ENCODE results near the gene HMOX2.
A peak's percentile ranks its signal among the peaks of the same experiment; 100 is the strongest.

HMOX2 gene

DNA sequence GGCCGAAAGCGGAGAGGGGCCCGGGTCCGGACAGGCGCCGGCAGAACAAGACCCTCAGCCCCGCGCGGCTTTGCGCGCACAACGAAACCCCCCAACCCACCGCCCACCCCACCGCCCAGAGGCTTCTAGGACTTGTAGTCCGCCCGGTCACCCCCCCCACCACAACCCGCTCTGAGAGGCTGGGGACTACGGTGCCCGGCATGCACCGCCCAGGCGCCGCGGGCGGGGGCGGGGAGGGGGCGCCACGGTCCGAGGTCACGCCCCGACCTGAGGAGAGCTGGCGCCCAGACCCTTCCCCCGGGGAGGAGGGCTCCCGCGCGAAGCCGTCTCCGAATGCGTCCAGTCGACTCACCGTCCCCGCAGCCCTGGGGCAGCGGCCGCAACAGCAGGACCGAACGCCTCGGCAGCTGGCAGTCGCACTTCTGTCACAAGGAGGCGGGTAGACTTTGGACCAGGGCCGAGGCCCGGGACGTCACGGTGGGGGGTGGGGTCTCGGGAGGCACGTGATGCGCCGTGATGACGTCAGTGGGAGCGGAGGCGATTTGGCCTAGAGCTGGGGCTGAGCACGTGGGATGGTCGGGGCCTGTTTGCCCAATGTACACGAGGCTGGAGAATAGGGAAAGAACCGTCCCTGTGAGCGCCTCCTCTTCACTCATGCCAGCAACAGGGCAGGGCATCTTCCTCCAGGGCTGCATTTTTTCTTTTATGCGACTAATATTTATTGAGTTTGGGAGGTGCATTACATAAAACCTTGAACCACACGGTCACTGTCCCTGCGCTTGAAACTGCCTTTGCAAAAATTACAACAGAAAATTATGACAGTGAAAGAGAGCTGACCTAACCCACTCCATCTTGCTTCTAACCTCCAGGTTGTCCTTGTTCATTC lies 62.4 kb downstream of the HMOX2 start, which contains the start of gene CDIP1:
Gene CDIP1, minus strand, starts transcription at position 424 of the 886 bp plus-strand sequence. CDS start 24,643 bp downstream, outside the sequence.
- H4K20me1 ChIP-seq (ENCODE audit: insufficient read depth, low read length) = no peaks in the 10 kb centered on the region
- no peak within 1 kb of the TSS for H2AFZ ChIP-seq (ENCODE audit: low read depth, low read length)
- DNase-seq = no peak
- H3K27me3 ChIP-seq (ENCODE audit: insufficient read depth, low read length, poor library complexity) = peaks cover 5% of the 10 kb centered on the region
- H3K79me2 ChIP-seq (ENCODE audit: insufficient read depth, low read length) = no peaks in the 10 kb centered on the region
- no peaks in the 10 kb centered on the region for H3K9me3 ChIP-seq (ENCODE audit: insufficient read depth, low read length, severe bottlenecking)
- H3K27ac ChIP-seq (ENCODE audit: low read length) = no peak within 1 kb of the TSS
- no peak within 1 kb of the TSS for H3K4me3 ChIP-seq (ENCODE audit: low read depth in 1 of 2, low read length in 2 of 2)
- no peak within 1 kb of the TSS for H3K9ac ChIP-seq (ENCODE audit: low read depth, low read length)
- TF ChIP-seq, protein P1, sequence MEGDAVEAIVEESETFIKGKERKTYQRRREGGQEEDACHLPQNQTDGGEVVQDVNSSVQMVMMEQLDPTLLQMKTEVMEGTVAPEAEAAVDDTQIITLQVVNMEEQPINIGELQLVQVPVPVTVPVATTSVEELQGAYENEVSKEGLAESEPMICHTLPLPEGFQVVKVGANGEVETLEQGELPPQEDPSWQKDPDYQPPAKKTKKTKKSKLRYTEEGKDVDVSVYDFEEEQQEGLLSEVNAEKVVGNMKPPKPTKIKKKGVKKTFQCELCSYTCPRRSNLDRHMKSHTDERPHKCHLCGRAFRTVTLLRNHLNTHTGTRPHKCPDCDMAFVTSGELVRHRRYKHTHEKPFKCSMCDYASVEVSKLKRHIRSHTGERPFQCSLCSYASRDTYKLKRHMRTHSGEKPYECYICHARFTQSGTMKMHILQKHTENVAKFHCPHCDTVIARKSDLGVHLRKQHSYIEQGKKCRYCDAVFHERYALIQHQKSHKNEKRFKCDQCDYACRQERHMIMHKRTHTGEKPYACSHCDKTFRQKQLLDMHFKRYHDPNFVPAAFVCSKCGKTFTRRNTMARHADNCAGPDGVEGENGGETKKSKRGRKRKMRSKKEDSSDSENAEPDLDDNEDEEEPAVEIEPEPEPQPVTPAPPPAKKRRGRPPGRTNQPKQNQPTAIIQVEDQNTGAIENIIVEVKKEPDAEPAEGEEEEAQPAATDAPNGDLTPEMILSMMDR (IDR thresholded peaks at IDR 0.05; ENCODE audit: borderline replicate concordance, extremely low read depth, low read length, poor library complexity, severe bottlenecking) = no peak
- no peak for TF ChIP-seq EZH2 (IDR thresholded peaks at IDR 0.05; ENCODE audit: borderline replicate concordance, low read depth, low read length, severe bottlenecking)
- ATAC-seq (ENCODE audit: insufficient read depth, low read depth) = no peak
- H3K4me1 ChIP-seq (ENCODE audit: insufficient read depth, low read length) = no peaks in the 10 kb centered on the region
- H3K36me3 ChIP-seq (ENCODE audit: insufficient read depth, low read length) = no peaks in the 10 kb centered on the region
- no peak within 1 kb of the TSS for H3K4me2 ChIP-seq (ENCODE audit: insufficient read depth, low read length)

DNA sequence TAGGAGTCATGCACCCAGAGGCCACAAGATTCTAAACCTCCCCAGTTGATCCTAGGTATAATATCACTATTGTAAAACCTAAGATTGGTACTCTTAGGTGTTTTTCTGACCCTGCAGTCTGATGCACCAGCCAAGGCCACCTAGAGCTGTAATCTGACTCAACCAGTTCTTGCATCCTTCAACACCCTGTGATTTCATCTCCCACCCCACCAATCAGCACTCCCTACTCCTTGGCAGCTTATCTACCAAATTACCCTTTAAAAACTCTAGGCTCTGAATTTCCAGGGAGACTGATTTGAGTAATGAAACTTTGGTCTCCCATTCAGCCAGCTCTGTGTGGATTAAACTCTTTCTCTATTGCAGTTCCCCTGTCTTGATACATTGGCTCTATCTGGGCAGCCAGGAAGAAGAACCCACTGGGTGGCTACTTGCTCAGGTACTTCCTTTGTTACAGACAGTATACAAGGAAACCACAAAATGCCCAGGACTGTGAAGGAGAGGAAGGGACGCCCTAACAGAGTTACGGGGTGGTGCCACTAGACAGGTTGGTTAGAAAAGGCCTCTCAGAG lies 63.6 kb downstream of the HMOX2 start:
- Histone ChIP-seq H3K4me1 (ENCODE audit: insufficient read depth, low read length) (no peaks in the 10 kb centered on the region), H3K4me2 (ENCODE audit: insufficient read depth, low read length) (no peak overlapping the region), H3K27me3 (ENCODE audit: insufficient read depth, low read length, poor library complexity) (peaks cover 5% of the 10 kb centered on the region), H3K9me3 (ENCODE audit: insufficient read depth, low read length, severe bottlenecking) (no peaks in the 10 kb centered on the region), H3K79me2 (ENCODE audit: insufficient read depth, low read length) (no peaks in the 10 kb centered on the region), H3K36me3 (ENCODE audit: insufficient read depth, low read length) (no peaks in the 10 kb centered on the region), H3K4me3 (ENCODE audit: low read depth in 1 of 2, low read length in 2 of 2) (no peak overlapping the region), H3K9ac (ENCODE audit: low read depth, low read length) (no peak overlapping the region), H4K20me1 (ENCODE audit: insufficient read depth, low read length) (no peaks in the 10 kb centered on the region), H2AFZ (ENCODE audit: low read depth, low read length) (no peak overlapping the region), H3K27ac (ENCODE audit: low read length) (no peak overlapping the region)
- TF ChIP-seq EZH2 (IDR thresholded peaks at IDR 0.05; ENCODE audit: borderline replicate concordance, low read depth, low read length, severe bottlenecking) = no peak
- ATAC-seq (ENCODE audit: insufficient read depth, low read depth) (no peak), DNase-seq (no peak)

DNA sequence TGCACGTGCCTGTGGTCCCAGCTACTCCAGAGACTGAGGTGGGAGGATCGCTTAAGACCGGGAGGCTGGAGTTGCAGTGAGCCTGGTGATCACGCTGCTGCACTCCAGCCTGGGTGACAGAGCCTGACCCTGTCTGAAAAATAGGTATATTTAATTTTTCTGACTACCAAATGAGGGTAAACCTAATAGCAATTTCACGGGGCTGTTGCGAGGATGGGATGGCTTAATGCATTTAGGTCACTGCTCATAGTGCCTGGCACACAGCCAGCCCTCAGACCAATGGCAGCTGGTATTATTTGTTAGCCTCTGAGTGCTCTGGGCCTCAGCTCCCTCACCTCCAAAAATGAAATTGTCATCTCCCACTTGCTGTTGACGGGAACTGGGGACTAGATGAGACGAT lies 68.3 kb downstream of the HMOX2 start:
- no peak overlapping the region for H3K27ac ChIP-seq (ENCODE audit: low read length)
- no peak for DNase-seq
- H3K9ac ChIP-seq (ENCODE audit: low read depth, low read length) = no peak overlapping the region
- no peaks in the 10 kb centered on the region for H3K9me3 ChIP-seq (ENCODE audit: insufficient read depth, low read length, severe bottlenecking)
- H3K4me3 ChIP-seq (ENCODE audit: low read depth in 1 of 2, low read length in 2 of 2) = no peak overlapping the region
- H3K4me1 ChIP-seq (ENCODE audit: insufficient read depth, low read length) = peaks cover 5% of the 10 kb centered on the region; the same call in 1 of the 2 replicates
- TF ChIP-seq EZH2 (IDR thresholded peaks at IDR 0.05; ENCODE audit: borderline replicate concordance, low read depth, low read length, severe bottlenecking) = no peak
- TF ChIP-seq, protein P1 (IDR thresholded peaks at IDR 0.05; ENCODE audit: borderline replicate concordance, extremely low read depth, low read length, poor library complexity, severe bottlenecking) = no peak
- no peak overlapping the region for H2AFZ ChIP-seq (ENCODE audit: low read depth, low read length)
- no peak overlapping the region for H3K4me2 ChIP-seq (ENCODE audit: insufficient read depth, low read length)
- H3K79me2 ChIP-seq (ENCODE audit: insufficient read depth, low read length) = no peaks in the 10 kb centered on the region
- no peaks in the 10 kb centered on the region for H4K20me1 ChIP-seq (ENCODE audit: insufficient read depth, low read length)
- no peak for ATAC-seq (ENCODE audit: insufficient read depth, low read depth)
- H3K27me3 ChIP-seq (ENCODE audit: insufficient read depth, low read length, poor library complexity) = peaks cover 3% of the 10 kb centered on the region
- H3K36me3 ChIP-seq (ENCODE audit: insufficient read depth, low read length) = no peaks in the 10 kb centered on the region

DNA sequence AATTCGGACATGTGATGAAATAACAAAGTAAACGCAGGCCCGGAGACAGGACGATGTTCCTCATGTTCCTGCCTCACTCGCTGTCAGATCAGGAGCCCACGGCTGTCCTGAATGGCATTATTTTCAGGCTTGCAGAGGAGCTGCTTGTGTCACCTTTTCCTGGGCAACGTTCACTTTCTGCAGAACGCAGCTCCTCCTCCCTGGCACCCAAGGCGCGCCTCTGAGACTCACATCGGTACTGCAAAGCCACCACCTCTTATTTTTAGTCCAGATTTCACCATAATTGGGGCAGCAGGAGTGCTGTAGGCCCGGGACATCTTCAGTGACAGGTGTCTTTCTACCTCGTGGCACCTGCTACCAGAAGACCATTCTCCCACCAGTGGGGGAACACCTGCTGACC lies 71.9 kb downstream of the HMOX2 start:
- H3K9ac ChIP-seq (ENCODE audit: low read depth, low read length) = no peak overlapping the region
- H3K4me1 ChIP-seq (ENCODE audit: insufficient read depth, low read length) = peaks cover 5% of the 10 kb centered on the region; the same call in 1 of the 2 replicates
- H3K4me2 ChIP-seq (ENCODE audit: insufficient read depth, low read length) = peak overlapping the region; percentile 27; the same call in 1 of the 2 replicates
- ATAC-seq (ENCODE audit: insufficient read depth, low read depth) (no peak), DNase-seq (no peak)
- no peak overlapping the region for H3K4me3 ChIP-seq (ENCODE audit: low read depth in 1 of 2, low read length in 2 of 2)
- H3K27ac ChIP-seq (ENCODE audit: low read length) = no peak overlapping the region
- no peaks in the 10 kb centered on the region for H3K36me3 ChIP-seq (ENCODE audit: insufficient read depth, low read length)
- H3K9me3 ChIP-seq (ENCODE audit: insufficient read depth, low read length, severe bottlenecking) = no peaks in the 10 kb centered on the region
- H3K79me2 ChIP-seq (ENCODE audit: insufficient read depth, low read length) = no peaks in the 10 kb centered on the region
- peaks cover 4% of the 10 kb centered on the region for H3K27me3 ChIP-seq (ENCODE audit: insufficient read depth, low read length, poor library complexity)
- H4K20me1 ChIP-seq (ENCODE audit: insufficient read depth, low read length) = no peaks in the 10 kb centered on the region
- no peak for TF ChIP-seq EZH2 (IDR thresholded peaks at IDR 0.05; ENCODE audit: borderline replicate concordance, low read depth, low read length, severe bottlenecking)
- TF ChIP-seq, protein P1 (IDR thresholded peaks at IDR 0.05; ENCODE audit: borderline replicate concordance, extremely low read depth, low read length, poor library complexity, severe bottlenecking) = no peak
- H2AFZ ChIP-seq (ENCODE audit: low read depth, low read length) = 0 out of 2 replicates have a peak overlapping the region, but pooled peaks have one; percentile 13

All from DND-41 (cell line).